GM13977 (cell line): ENCODE results near the gene ZNF638.

ENCODE experiments used
- DNase-seq: peaks from one replicate; pipeline ENCODE4 v3.0.0; 2012; ENCODE audit warnings: low spot score
- CTCF ChIP-seq: IDR thresholded peaks from 2 replicates; pipeline ENCODE4 v1.5.1; 2012; ENCODE audit warnings: mild to moderate bottlenecking, control low read depth; ENCODE audit not compliant: insufficient read depth; ENCODE audit errors: extremely low read depth, missing control alignments
- in situ Hi-C: fragments of 300-500 bp; cut with MboI; formaldehyde crosslinking; loops from one replicate; pipeline ENCODE4 v1.12.0; 2022; ENCODE audit warnings: low sequenced_read_pairs, low pct_unique_long_range_greater_than_20kb, mixed read lengths, inconsistent platforms; ENCODE audit not compliant: unreplicated experiment

ZNF638 gene

DNA sequence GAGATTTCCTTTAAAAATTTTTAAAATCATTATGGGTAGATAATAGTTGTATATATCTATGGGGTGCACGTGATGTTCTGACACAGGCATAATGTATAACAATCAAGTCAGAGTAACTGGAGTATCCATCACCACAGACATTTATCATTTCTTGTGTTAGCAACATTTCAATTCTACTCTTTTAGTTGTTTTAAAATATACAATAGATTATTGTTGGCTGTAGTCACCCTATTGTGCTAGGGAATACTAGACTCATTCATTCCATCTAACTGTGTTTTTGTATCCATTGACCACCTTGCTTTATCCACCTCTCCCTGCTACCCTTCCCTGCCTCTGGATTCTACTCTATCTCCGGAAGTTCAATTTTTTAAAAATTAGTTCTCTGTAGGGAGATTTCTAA is 152.8 kb downstream of the ZNF638 start:
- in situ Hi-C loops: loop anchor here (25.0 kb wide), 1 partner anchor 322 kb away; no protein-coding TSS in a partner anchor
- TF ChIP-seq CTCF: no peak
- no peak for DNase-seq
